ENCODE measurements around the gene MXD3.
"Not testable (repeated sequence)": the region's sequence is repeated elsewhere in the genome, so short reads cannot be mapped to it uniquely, and the experiment has no call there.

Gene MXD3

DNA sequence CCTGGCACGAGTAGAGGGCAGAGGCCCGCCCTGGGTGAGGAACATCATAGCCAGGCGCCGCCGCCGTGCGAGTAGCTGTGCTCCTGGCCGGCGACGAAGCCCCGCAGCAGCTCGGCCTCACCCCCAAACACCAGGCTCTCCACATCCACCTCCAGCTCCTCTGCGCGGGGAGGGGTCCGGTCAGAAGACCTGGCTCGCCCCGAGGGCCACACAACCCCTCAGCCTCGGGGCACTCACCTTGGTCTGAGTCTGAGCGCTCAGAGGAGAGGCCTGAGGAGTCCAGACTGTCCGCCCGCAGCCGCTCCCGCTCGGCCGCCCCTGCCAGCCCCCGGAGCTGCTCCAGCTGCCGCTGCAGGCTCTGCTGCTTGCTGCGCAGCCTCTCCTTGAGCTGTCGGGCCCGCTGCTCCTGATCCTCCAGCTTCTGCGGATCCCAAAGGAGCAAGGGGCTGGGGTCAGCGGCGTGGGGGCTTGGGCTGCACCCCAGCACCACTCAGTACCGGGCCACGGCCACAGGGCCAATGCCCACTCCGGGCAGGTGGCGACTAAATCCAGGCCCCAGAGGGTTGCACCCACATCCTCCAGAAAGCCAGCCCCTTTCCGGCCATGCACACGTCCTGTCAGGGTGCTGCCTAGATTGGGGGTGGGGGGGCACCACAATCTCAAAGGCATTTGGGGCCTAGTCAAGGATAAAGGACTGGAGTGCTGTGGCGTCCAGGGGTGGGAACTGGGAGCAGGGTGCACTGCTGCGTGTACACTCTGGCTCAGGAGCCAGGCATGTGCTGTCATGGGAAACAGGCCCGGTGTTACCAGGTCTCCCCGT lies 3.9 kb downstream of the MXD3 start:
- Histone ChIP-seq H3K79me2 (peaks cover 7% of the 10 kb centered on the region), H3K4me3 (ENCODE audit: low read depth, low read length) (no peak overlapping the region), H3K27ac (no peak overlapping the region), H3K4me1 (peaks cover 22% of the 10 kb centered on the region), H3K36me3 (ENCODE audit: control insufficient read depth, insufficient read depth, low read length) (no peaks in the 10 kb centered on the region), H3K9ac (no peak overlapping the region), H2AFZ (no peak overlapping the region), H3K4me2 (ENCODE audit: low read length) (no peak overlapping the region), H3K9me3 (ENCODE audit: control insufficient read depth, low read length) (no peaks in the 10 kb centered on the region), H3K27me3 (ENCODE audit: control insufficient read depth, insufficient read depth, low read length) (no peaks in the 10 kb centered on the region)
- TF ChIP-seq CTCF (IDR thresholded peaks at IDR 0.05) = no peak

DNA sequence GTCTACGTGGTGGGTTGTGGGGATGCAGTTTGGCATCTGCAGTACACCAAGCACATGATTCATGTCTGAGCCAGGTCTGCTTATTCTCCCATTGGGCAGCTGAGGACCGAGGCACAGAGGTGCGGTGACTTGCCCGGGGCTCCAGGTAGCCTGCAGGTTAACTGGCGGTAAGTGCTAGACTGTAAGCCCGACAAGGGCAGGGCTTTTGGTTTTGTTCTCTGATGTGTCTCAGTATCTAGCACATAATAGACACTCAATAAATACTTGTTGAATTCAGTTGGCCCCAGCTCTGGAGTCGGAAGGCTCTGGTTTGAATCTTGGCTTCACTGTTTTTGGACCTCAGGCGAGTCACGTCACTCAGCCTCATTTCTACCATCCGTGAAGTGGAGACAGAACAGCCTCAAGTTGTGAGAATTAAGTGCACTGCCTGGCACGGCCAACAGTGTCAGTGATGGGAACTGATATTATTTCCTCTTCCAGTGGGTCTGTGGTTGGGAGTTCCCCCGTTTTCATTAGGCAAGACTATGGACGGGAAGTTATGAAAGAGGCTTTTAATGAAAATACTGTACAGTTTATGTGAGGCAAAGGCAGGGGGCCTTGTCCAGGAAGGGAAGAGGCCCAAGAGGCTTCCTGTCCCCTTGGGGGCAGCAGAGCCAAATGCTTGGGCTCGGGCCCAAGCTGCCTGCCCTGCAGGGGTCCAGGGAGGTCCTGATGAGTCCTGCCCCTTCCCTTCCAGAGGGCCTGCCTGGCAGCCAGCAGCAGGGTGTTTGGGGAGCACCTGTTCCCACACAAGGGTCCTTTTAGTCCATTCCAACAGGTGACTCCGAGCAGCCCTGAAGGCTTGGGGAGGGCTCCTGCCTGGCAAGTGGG lies 4.8 kb downstream of the MXD3 start:
- H3K9ac ChIP-seq = no peak overlapping the region
- H3K27me3 ChIP-seq (ENCODE audit: control insufficient read depth, insufficient read depth, low read length) = no peaks in the 10 kb centered on the region
- H3K4me1 ChIP-seq = peaks cover 28% of the 10 kb centered on the region
- H3K4me2 ChIP-seq (ENCODE audit: low read length) = no peak overlapping the region
- no peak overlapping the region for H3K4me3 ChIP-seq (ENCODE audit: low read depth, low read length)
- no peaks in the 10 kb centered on the region for H3K36me3 ChIP-seq (ENCODE audit: control insufficient read depth, insufficient read depth, low read length)
- H2AFZ ChIP-seq = no peak overlapping the region
- H3K79me2 ChIP-seq = peaks cover 7% of the 10 kb centered on the region
- no peak for TF ChIP-seq CTCF (IDR thresholded peaks at IDR 0.05)
- no peak overlapping the region for H3K27ac ChIP-seq
- H3K9me3 ChIP-seq (ENCODE audit: control insufficient read depth, low read length) = no peaks in the 10 kb centered on the region

GRCh38 chr5:177306103-177306640 lies 5.5 kb downstream of the MXD3 start:
- not testable (repeated sequence) for H3K4me2 ChIP-seq (ENCODE audit: low read length); H3K36me3 ChIP-seq (ENCODE audit: control insufficient read depth, insufficient read depth, low read length); H3K4me3 ChIP-seq (ENCODE audit: low read depth, low read length); H2AFZ ChIP-seq; H3K27me3 ChIP-seq (ENCODE audit: control insufficient read depth, insufficient read depth, low read length); H3K9me3 ChIP-seq (ENCODE audit: control insufficient read depth, low read length); H3K79me2 ChIP-seq; H3K9ac ChIP-seq; H3K27ac ChIP-seq
- peaks cover 29% of the 10 kb centered on the region for H3K4me1 ChIP-seq

- H3K9me3 ChIP-seq (ENCODE audit: control insufficient read depth, low read length) = no peaks in the 10 kb centered on the region
- peak overlapping the region; percentile 77 for H3K4me3 ChIP-seq (ENCODE audit: low read depth, low read length)
- no peak overlapping the region for H3K27ac ChIP-seq
- no peak for TF ChIP-seq CTCF (IDR thresholded peaks at IDR 0.05)
- peaks cover 30% of the 10 kb centered on the region for H3K4me1 ChIP-seq
- no peak overlapping the region for H3K9ac ChIP-seq
- H3K36me3 ChIP-seq (ENCODE audit: control insufficient read depth, insufficient read depth, low read length) = no peaks in the 10 kb centered on the region
- peaks cover 7% of the 10 kb centered on the region for H3K79me2 ChIP-seq
- no peaks in the 10 kb centered on the region for H3K27me3 ChIP-seq (ENCODE audit: control insufficient read depth, insufficient read depth, low read length)
- H3K4me2 ChIP-seq (ENCODE audit: low read length) = peak overlapping the region; percentile 89
- H2AFZ ChIP-seq = peak overlapping the region; percentile 99
Observed at GRCh38 chr5:177304392-177305119, 7.1 kb downstream of the MXD3 start.

Measured in parathyroid adenoma (tissue), 2 donors.